NCI-H774 (cell line): Measurements from ENCODE around the gene AP3D1.

Source experiments
- DNase-seq: peaks from one replicate; lab custom pipeline; 2025; lab: John Stamatoyannopoulos, UW

AP3D1 gene

GRCh38 chr19:2181633-2181997 lies 30.2 kb upstream of the AP3D1 start:
- no peak for DNase-seq

DNA sequence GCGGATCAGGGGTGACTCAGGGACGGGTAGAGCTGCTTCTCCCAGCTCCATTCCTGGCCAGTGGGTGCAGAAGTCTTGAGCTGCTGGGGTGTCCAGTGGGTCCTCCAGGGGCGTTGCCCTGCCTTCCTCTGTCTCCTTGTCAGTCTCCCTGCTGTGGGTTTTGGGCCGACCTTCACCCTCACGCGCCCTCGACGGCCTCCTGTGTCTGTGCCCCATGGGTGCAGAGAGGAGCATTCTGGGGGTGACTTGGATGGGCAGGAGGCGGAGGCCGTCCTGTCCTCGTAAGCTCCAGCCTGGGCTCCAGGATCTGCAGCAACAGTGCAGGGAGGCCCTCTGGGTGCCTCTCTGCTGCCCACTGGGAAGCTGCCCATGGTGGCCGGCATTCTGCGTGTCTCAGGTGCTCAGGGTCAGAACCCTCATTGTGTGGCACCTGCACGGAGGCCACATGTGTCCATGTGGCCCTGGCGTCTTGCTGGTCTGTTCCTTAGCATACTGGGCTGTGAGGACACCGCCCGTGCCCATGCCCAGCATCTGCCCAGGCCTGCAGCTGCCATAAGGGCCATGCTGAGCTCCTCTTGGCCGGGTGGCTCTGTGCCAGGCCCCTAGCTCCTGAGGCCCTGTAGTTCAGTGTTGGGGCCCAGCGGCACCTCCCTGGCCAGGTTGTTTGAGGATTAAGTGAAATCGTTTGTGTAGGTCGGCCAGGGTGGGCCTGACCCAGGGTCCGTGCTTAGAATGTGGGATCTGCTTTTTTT lies 29.7 kb upstream of the AP3D1 start:
- no peak for DNase-seq

- no peak for DNase-seq
These were observed 28.7 kb upstream of the AP3D1 start for GRCh38 chr19:2180114-2180513.

DNA sequence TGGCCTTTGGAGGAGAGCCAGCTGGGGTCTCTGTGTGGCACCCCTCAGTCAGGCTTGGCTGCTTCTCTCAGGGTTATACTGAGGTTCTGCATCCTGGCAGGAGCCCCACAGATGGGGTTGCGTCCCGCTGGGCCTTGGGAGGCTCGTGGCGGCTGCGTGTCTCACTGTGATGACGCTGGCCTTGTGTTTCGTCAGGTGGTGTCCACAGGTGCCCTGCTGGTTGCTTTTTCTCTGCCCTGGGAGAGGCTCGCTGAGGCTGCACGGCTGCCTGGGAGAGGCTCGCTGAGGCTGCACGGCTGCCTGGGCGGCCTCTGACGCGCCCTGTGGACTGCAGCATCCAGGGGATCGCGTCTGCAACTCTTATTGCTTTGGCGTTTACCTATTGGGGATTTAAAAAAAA lies 27.7 kb upstream of the AP3D1 start:
- no peak for DNase-seq

GRCh38 chr19:2176337-2176994 lies 25.1 kb upstream of the AP3D1 start:
- DNase-seq = no peak

- no peak for DNase-seq
These were observed 24.4 kb upstream of the AP3D1 start for GRCh38 chr19:2175742-2176141.

DNA sequence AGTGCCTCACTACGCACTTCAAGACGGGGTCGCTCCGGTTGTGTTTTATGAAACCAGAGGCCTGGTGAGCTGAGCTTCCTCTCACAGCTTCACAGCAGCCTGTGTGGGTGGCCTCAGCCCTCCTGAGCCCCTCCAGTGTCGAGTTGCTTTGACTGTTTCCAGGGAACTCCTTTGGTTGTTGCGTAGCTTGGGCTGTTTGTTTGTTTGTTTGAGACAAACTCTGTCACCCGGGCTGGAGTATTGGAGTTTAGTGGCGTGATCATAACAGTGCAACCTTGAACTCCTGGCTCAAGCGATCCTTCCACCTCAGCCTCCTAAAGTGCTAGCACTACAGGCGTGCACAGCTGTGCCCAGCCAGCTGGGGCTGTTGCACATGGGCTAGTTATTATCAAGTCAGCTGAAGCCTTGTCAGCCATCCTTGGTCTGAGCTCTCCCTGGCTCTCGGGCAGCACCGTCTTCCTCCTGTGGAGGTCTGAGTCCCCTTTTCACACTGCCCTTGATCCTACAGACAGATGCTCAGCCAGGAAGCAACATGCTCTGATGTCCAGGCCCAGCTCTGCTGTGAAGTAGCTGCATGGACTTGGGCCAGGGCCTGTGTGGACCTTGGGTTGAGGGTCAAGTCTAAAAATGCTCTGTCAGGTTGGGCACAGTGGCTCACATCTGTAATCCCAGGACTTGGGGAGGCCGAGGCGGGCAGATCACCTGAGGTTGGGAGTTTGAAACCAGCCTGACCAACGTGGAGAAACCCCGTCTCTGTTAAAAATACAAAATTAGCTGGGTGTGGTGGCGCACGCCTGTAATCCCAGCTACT lies 22.6 kb upstream of the AP3D1 start:
- DNase-seq = no peak

DNA sequence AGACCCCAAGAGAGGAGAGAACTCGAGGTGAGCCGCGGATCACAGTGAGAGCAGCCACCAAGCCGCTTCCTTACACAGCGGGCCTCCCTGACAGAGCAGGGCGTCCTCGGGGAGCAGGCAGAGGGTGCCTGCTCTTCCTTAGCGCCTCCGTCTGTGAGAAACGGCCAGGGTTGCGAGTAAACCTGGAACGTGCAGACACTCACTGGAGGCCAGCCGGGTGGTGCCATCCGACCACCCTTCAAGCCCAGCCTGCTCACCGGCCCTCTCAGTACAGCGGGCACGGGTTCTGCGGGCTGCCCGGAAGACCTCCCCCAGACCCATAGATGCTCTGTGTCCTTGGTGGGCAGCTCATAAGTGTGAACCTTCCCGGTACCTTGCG lies 22.0 kb upstream of the AP3D1 start:
- no peak for DNase-seq

- DNase-seq = no peak
These were observed 20.2 kb upstream of the AP3D1 start for GRCh38 chr19:2171349-2172145.

- no peak for DNase-seq
These were observed 19.6 kb upstream of the AP3D1 start for GRCh38 chr19:2170987-2171348.

DNA sequence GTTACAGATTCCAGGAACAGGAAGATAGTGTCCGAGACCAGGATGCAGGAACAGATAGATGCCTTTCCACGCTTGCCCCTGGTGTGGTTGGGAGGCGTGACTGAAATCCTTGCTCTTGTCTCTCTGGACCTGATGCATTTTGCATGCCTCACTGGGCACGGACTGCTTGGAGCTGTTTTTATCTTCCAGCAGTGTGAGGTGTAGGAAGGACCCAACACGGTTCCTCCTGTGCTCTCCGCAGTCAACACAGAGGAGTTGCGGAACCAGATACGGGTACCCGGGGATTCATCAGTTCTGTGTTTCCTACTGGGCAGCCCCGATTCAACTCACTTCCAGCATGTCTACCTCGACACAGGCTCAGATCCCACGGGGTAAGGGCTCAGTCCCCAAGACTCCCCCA lies 18.9 kb upstream of the AP3D1 start:
- no peak for DNase-seq

DNA sequence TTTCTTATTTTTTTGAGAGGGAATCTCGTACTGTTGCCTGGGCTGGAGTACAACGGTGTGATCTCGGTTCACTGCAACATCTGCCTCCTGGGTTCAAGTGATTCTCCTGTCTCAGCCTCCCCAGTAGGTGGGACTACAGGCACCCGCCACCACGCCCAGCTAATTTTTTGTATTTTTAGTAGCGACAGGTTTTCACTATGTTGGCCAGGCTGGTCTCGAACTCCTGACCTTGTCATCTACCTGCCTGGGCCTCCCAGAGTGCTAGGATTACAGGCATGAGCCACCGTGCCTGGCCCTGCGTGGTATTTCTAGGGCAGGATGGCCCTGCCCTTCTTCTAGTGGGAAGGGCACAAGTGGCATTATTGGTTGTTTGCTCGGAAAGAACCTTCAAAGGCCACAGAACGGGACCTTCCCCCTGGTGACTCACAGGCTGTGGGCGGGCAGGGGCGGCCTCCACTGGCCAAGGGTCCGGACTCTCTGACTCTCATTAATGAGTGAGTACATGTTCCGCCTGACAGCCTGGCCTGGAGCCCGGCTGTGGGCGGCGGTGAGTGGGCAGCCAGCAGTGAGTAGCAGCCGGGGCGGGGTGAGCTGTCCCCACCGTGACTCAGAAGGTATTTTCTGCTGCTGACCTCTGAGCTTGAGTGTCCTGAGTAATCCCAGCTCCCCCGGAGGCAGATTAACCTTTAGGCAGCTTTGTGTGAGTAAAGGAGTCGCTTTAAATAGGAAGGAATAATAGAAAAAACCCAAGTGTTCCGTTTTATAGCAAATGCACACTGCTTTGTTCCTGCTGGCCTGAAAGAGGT lies 17.5 kb upstream of the AP3D1 start:
- DNase-seq = no peak

DNA sequence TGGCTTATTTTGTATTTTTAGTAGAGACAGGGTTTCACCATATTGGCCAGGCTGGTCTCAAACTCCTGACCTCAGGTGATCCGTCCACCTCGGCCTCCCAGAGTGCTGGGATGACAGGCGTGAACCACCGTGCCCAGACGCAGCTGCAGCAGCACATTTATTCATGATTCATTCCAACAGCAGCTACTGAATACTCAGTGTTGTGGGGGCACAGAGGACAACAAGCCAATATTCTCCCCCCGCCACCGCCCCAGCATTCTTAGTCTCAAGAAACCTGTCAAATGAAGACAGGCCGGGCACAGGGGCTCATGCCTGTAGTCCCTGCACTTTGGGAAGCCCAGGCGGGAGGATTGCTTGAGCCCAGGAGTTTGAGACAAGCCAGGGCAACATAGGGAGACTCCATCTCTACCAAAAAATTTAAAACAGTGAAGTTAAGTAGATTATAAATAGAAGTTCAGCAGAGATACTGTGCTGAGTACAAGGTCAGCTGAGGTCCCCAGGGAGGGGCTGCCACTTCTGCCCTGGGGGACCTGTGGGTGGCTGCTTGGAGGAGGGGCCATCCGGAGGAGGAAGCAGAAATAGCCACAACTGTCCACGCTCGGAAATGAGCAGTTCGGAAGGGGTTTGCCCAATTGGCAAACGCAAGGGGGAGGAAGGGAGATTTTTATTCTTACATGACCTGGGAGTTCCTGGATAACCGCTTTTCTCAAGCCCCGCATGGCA lies 16.7 kb upstream of the AP3D1 start:
- no peak for DNase-seq

DNA sequence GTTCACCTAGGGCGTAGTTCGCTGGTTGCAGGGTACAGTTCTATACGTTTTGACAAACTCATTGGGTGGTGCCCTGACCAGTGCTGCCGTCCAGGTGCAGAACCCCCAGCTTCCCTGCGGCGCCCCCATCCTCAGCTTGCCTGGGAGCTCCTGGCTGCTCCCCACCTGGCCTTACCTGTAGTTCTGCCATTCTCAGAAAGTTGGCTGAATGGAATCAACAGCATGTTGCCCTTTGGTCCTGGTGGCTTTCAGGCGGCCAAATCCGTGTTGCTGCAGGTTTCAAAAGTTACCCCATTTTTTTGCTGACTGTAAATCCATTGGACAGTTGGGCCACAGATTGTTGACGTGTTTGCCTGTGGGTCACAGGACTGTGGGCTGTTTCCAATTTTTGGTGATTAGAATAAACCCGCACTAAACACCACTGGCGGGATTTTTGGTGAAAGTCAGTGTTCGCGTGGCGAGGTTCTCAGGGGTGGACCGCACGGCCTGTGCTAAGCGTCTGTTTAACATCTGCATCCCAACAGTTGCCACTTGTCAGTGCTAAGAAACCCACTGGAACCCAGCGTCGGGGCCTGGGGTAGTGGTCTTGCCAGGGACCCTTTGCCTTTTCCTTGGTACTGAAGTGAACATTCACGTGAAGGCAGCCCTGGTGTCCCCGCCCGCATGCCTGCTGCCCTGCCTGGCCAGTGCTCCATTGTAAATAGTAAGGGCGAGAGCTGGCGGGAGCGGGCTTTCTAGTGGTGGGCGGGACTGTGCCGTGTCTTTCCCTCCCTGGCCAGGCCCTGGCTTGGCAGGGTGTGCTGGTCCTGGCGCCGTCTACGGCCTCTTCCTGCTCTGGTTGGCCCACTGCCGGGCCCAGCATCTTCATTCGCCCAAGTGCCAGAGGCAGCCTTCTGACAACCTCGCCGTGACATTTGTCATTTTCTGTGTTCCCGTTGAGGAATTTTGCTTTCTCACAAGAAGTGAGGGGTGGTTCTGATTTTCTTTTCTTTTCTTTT lies 15.7 kb upstream of the AP3D1 start:
- peak; percentile 31 for DNase-seq

DNA sequence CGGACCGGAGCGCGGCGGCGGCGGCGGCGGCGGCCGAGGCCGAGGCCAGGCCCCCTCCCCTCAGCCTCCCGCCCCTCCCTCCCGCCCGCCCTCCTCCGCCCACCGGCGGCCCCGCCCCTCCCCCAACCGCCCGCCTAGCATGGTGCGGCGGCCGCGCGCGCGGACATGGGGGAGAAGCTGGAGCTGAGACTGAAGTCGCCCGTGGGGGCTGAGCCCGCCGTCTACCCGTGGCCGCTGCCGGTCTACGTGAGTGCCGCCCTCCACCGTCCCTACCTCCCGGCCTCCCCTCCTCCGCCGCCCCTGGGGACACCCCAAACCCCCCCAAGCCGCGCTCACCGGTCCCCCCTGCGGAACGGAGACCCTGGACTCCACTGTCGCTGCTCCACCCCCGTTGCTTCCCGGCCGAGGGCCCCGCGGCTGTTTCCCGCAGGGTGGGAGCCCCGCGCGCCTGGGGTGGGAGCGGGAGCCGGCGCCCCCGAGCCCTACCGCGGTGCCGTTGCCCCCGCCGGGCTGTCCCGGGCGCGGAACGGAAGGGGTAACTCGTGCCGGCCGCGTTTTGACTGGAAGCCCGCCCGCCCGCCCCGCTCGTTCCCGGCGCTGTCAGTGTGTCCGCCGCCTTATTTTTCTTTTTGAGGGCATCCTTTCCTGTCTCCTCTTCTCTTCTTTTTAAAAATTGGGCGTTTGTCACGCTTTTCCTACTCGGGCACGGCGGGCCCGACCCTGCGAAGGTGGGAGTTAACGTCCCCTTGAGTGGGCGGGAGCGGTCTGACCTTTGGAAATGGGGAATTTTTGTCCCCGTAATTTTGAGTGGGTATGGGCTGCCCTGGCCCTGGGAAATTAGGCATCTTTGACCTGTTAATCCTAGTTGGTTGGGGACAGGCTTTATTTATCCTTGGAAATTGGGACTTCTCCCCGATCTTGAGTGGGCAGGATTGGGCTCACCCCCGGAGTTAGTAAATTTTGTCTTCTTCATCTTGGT lies 12.9 kb upstream of the AP3D1 start:
- DNase-seq = no peak

GRCh38 chr19:2160379-2160778 lies 9.0 kb upstream of the AP3D1 start:
- no peak for DNase-seq

- DNase-seq = no peak
These were observed 6.1 kb upstream of the AP3D1 start for GRCh38 chr19:2157452-2157851.

- DNase-seq = no peak
These were observed 3.3 kb upstream of the AP3D1 start for GRCh38 chr19:2154587-2155075.
